ENCODE data around the gene RPS6KA2.

The RPS6KA2 gene

DNA sequence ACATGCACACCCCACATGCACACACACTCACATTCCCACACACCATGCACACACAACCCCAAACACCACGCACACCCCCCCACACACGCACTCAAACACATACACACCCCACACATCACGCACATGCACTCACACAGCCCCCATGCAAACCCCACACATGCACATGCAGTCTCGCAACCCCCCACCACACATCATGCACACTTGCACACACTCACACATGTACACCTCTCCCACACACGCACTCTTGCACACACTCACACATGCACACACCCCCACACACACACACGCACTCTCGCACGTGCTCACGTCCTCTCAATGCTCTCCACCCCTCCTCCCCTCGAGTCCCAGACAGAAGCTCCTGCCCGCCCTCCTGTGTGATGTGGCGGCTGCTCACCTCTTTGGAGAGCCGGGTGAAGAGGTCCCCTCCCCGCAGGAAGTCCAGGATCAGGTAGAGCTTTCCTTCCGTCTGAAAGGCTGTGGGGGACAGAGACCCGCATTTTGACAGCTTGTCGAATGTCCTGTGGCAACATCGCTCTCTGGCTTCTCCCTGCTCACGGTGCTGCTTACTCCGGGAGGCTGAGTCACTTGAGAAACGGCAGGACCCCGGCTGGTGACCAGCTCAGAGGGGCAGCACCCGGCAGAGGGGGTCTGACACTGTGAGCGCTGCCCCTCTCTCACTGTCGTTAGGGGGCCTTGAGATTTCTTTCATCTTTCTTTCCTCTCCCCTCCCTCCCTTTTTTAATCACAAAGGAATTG is 119.1 kb downstream of the RPS6KA2 start:
- Histone ChIP-seq H3K9me3 (ENCODE audit: control insufficient read depth, low read length) (no peaks in the 10 kb centered on the region), H3K36me3 (ENCODE audit: control insufficient read depth, insufficient read depth, low read length) (peaks cover 11% of the 10 kb centered on the region), H3K27ac (ENCODE audit: low read depth, low read length, severe bottlenecking) (no peak overlapping the region), H3K4me1 (ENCODE audit: control insufficient read depth, insufficient read depth, low read length, poor library complexity, severe bottlenecking) (no peaks in the 10 kb centered on the region), H3K4me3 (ENCODE audit: extremely low read depth, insufficient read depth, low read length, poor library complexity, severe bottlenecking) (no peak overlapping the region)
- WGBS, 2 experiments (ENCODE audit: insufficient coverage in 2 of 2): 55 to 64% methylated on average over 22 to 23 of the region's 25 CpGs

GRCh38 chr6:166507380-166507779 is 119.7 kb downstream of the RPS6KA2 start:
- 90 to 97% methylated on average over 2 of the region's 2 CpGs for WGBS, 2 experiments (ENCODE audit: insufficient coverage in 2 of 2)
- Histone ChIP-seq H3K27ac (ENCODE audit: low read depth, low read length, severe bottlenecking) (no peak overlapping the region), H3K9me3 (ENCODE audit: control insufficient read depth, low read length) (no peaks in the 10 kb centered on the region), H3K4me1 (ENCODE audit: control insufficient read depth, insufficient read depth, low read length, poor library complexity, severe bottlenecking) (no peaks in the 10 kb centered on the region), H3K36me3 (ENCODE audit: control insufficient read depth, insufficient read depth, low read length) (peaks cover 11% of the 10 kb centered on the region), H3K4me3 (ENCODE audit: extremely low read depth, insufficient read depth, low read length, poor library complexity, severe bottlenecking) (no peak overlapping the region)

- Histone ChIP-seq H3K36me3 (ENCODE audit: control insufficient read depth, insufficient read depth, low read length) (peaks cover 13% of the 10 kb centered on the region), H3K4me3 (ENCODE audit: extremely low read depth, insufficient read depth, low read length, poor library complexity, severe bottlenecking) (no peak overlapping the region), H3K27ac (ENCODE audit: low read depth, low read length, severe bottlenecking) (no peak overlapping the region), H3K9me3 (ENCODE audit: control insufficient read depth, low read length) (no peaks in the 10 kb centered on the region), H3K4me1 (ENCODE audit: control insufficient read depth, insufficient read depth, low read length, poor library complexity, severe bottlenecking) (no peaks in the 10 kb centered on the region)
- 93 to 94% methylated on average over 27 to 28 of the region's 28 CpGs for WGBS, 2 experiments (ENCODE audit: insufficient coverage in 2 of 2)
Observed at GRCh38 chr6:166505133-166505905, 121.7 kb downstream of the RPS6KA2 start.

GRCh38 chr6:166504100-166504499 is 123.0 kb downstream of the RPS6KA2 start:
- H3K36me3 ChIP-seq (ENCODE audit: control insufficient read depth, insufficient read depth, low read length): peaks cover 13% of the 10 kb centered on the region
- WGBS, 2 experiments (ENCODE audit: insufficient coverage in 2 of 2): 94 to 96% methylated on average over 9 of the region's 9 CpGs
- no peaks in the 10 kb centered on the region for H3K9me3 ChIP-seq (ENCODE audit: control insufficient read depth, low read length)
- H3K4me1 ChIP-seq (ENCODE audit: control insufficient read depth, insufficient read depth, low read length, poor library complexity, severe bottlenecking): no peaks in the 10 kb centered on the region
- no peak overlapping the region for H3K27ac ChIP-seq (ENCODE audit: low read depth, low read length, severe bottlenecking)
- H3K4me3 ChIP-seq (ENCODE audit: extremely low read depth, insufficient read depth, low read length, poor library complexity, severe bottlenecking): no peak overlapping the region

DNA sequence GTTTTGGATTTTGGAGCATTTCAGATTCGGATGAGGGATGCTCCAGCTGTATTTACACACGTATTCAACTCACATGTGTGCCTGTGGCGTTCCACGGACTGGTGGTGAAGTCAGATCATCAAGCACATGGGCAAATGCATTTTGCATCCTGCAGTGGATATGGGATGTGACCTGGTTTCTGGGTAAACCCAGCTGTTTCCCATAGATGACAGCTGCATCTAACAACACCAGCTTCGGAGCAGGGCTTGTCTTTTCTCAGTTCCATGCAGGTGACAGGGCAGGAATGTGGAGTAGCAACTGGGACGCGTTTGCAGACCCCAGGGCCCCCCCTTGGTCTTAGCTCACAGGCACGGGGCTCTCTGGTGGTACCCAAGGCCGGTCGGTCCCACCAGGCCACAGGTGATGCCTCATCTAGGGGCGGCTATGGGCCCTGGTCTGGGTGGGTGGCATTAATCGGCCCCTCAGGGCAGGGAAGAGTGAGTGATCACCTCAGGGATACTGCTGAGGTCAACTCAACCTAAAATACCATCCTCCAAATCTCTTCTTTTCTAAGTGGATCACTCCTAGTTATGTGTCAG is 123.8 kb downstream of the RPS6KA2 start:
- Histone ChIP-seq H3K4me1 (ENCODE audit: control insufficient read depth, insufficient read depth, low read length, poor library complexity, severe bottlenecking) (no peaks in the 10 kb centered on the region), H3K4me3 (ENCODE audit: extremely low read depth, insufficient read depth, low read length, poor library complexity, severe bottlenecking) (no peak overlapping the region), H3K36me3 (ENCODE audit: control insufficient read depth, insufficient read depth, low read length) (peaks cover 11% of the 10 kb centered on the region), H3K9me3 (ENCODE audit: control insufficient read depth, low read length) (no peaks in the 10 kb centered on the region), H3K27ac (ENCODE audit: low read depth, low read length, severe bottlenecking) (no peak overlapping the region)
- WGBS, 2 experiments (ENCODE audit: insufficient coverage in 2 of 2): 91 to 93% methylated on average over 8 to 11 of the region's 12 CpGs

DNA sequence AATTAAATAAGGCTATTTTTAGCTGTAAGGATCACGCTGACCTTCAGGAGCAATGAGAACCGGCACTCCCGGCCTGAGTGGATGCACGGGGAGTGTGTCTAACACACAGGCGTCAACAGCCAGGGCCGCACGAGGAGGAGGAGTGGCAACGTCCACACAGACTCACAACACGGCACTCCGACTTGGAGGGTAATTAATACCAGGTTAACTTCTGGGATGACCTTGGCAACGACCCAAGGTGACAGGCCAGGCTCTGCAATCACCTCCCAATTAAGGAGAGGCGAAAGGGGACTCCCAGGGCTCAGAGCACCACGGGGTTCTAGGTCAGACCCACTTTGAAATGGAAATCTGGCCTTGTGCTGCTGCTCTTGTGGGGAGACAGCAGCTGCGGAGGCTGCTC is 124.6 kb downstream of the RPS6KA2 start:
- Histone ChIP-seq H3K36me3 (ENCODE audit: control insufficient read depth, insufficient read depth, low read length) (peaks cover 11% of the 10 kb centered on the region), H3K4me3 (ENCODE audit: extremely low read depth, insufficient read depth, low read length, poor library complexity, severe bottlenecking) (no peak overlapping the region), H3K9me3 (ENCODE audit: control insufficient read depth, low read length) (no peaks in the 10 kb centered on the region), H3K27ac (ENCODE audit: low read depth, low read length, severe bottlenecking) (no peak overlapping the region), H3K4me1 (ENCODE audit: control insufficient read depth, insufficient read depth, low read length, poor library complexity, severe bottlenecking) (peaks cover 3% of the 10 kb centered on the region)
- WGBS, 2 experiments (ENCODE audit: insufficient coverage in 2 of 2): 78 to 88% methylated on average over 13 to 14 of the region's 14 CpGs

GRCh38 chr6:166501246-166501645 is 125.8 kb downstream of the RPS6KA2 start:
- H3K9me3 ChIP-seq (ENCODE audit: control insufficient read depth, low read length): no peaks in the 10 kb centered on the region
- no peak overlapping the region for H3K4me3 ChIP-seq (ENCODE audit: extremely low read depth, insufficient read depth, low read length, poor library complexity, severe bottlenecking)
- peaks cover 11% of the 10 kb centered on the region for H3K36me3 ChIP-seq (ENCODE audit: control insufficient read depth, insufficient read depth, low read length)
- no peak overlapping the region for H3K27ac ChIP-seq (ENCODE audit: low read depth, low read length, severe bottlenecking)
- H3K4me1 ChIP-seq (ENCODE audit: control insufficient read depth, insufficient read depth, low read length, poor library complexity, severe bottlenecking): peaks cover 6% of the 10 kb centered on the region
- whole genome bisulfite sequencing, 2 experiments (ENCODE audit: insufficient coverage in 2 of 2): 87 to 96% methylated on average over 10 to 14 of the region's 14 CpGs

DNA sequence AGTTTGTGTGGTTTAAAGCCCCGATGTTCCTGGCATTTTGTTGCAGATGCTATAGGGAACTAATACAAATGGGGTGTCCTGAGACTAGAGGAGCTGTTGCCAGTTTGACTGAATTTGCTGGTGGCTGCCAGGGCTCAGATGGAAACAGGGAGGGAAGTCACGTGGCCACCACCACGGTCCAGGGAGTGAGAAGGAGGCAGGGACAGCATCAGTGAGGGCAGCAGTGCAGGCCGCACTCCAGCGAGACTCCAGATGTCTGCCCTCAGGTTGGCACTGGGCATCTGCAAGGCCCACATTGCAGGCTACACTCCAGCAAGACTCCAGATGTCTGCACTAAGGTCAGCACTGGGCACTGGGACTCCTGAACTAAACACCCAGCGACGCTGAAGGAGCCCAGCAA is 126.8 kb downstream of the RPS6KA2 start:
- Histone ChIP-seq H3K27ac (ENCODE audit: low read depth, low read length, severe bottlenecking) (no peak overlapping the region), H3K4me3 (ENCODE audit: extremely low read depth, insufficient read depth, low read length, poor library complexity, severe bottlenecking) (no peak overlapping the region), H3K4me1 (ENCODE audit: control insufficient read depth, insufficient read depth, low read length, poor library complexity, severe bottlenecking) (peaks cover 6% of the 10 kb centered on the region), H3K36me3 (ENCODE audit: control insufficient read depth, insufficient read depth, low read length) (peaks cover 15% of the 10 kb centered on the region), H3K9me3 (ENCODE audit: control insufficient read depth, low read length) (no peaks in the 10 kb centered on the region)
- WGBS, 2 experiments (ENCODE audit: insufficient coverage in 2 of 2): 84 to 96% methylated on average over 7 of the region's 7 CpGs

GRCh38 chr6:166499350-166500163 is 127.5 kb downstream of the RPS6KA2 start:
- no peaks in the 10 kb centered on the region for H3K9me3 ChIP-seq (ENCODE audit: control insufficient read depth, low read length)
- H3K4me1 ChIP-seq (ENCODE audit: control insufficient read depth, insufficient read depth, low read length, poor library complexity, severe bottlenecking): peaks cover 6% of the 10 kb centered on the region
- whole genome bisulfite sequencing, 2 experiments (ENCODE audit: insufficient coverage in 2 of 2): 92 to 96% methylated on average over 5 to 7 of the region's 7 CpGs
- peaks cover 17% of the 10 kb centered on the region for H3K36me3 ChIP-seq (ENCODE audit: control insufficient read depth, insufficient read depth, low read length)
- H3K27ac ChIP-seq (ENCODE audit: low read depth, low read length, severe bottlenecking): no peak overlapping the region
- H3K4me3 ChIP-seq (ENCODE audit: extremely low read depth, insufficient read depth, low read length, poor library complexity, severe bottlenecking): no peak overlapping the region

DNA sequence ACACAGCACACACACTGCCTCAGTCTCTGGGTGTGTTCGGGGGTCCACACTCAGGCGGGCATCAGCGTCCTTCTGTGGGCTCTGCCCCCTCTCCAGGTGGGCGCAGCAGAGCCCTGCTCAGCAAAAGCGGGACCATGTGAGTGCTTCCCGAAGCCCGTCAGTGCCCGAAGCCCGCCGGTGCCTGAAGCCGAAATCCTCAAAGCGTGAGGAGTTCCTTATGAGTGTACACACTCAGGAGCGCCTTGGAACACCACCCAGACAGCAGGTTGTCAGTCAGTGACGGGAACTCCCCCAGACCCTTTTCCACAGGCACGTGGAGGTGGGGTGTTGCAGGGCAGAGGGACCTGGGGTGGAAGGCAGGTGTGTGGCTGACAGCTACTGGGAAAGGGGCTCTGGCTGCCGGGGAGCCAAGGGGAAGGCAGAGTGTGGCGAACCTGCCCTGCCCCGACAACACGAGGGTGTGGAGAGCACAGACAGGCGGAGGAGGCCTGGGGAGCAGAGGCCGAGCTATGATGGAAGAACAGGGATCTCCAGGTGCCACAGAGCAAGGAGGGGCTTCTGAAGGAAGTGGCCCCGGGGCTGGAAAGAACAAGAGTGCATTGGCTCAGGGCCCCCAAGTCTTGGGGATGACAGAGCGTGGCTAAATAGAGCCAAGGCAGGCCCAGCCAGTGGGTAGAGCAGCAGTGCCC is 128.2 kb downstream of the RPS6KA2 start:
- Histone ChIP-seq H3K4me3 (ENCODE audit: extremely low read depth, insufficient read depth, low read length, poor library complexity, severe bottlenecking) (no peak overlapping the region), H3K36me3 (ENCODE audit: control insufficient read depth, insufficient read depth, low read length) (peaks cover 11% of the 10 kb centered on the region), H3K4me1 (ENCODE audit: control insufficient read depth, insufficient read depth, low read length, poor library complexity, severe bottlenecking) (peaks cover 6% of the 10 kb centered on the region), H3K9me3 (ENCODE audit: control insufficient read depth, low read length) (no peaks in the 10 kb centered on the region), H3K27ac (ENCODE audit: low read depth, low read length, severe bottlenecking) (no peak overlapping the region)
- WGBS, 2 experiments (ENCODE audit: insufficient coverage in 2 of 2): 94 to 95% methylated on average over 21 to 23 of the region's 23 CpGs
